Stimulated activated CD8-positive, alpha-beta memory T cell treated with anti-CD3 and anti-CD28 coated beads, Interleukin-15, amount 100 ng/mL, for 4 hours (primary cell): Measurements from ENCODE around the gene BAZ2B.

Experiments
- DNase-seq, 2 donors: peaks; one replicate each; pipeline ENCODE4 v3.0.0-alpha.2; 2020; ENCODE audit warnings: low read depth in 2 of 2

BAZ2B gene

GRCh38 chr2:159617100-159617499, 752 bp upstream of the BAZ2B start:
- no peak for DNase-seq

- peak; percentile 11 to 17 for DNase-seq
Observed at GRCh38 chr2:159615367-159616285, 722 bp downstream of the BAZ2B start.

GRCh38 chr2:159614534-159615366, 1.6 kb downstream of the BAZ2B start:
- DNase-seq = no peak

GRCh38 chr2:159613651-159614285, 2.6 kb downstream of the BAZ2B start:
- no peak for DNase-seq

- no peak for DNase-seq
Observed at GRCh38 chr2:159613091-159613490, 3.3 kb downstream of the BAZ2B start.

- no peak for DNase-seq
Observed at GRCh38 chr2:159612255-159612901, 4.0 kb downstream of the BAZ2B start.

GRCh38 chr2:159609811-159610549, 6.4 kb downstream of the BAZ2B start:
- no peak for DNase-seq

GRCh38 chr2:159608723-159609308, 7.5 kb downstream of the BAZ2B start:
- DNase-seq = no peak

GRCh38 chr2:159608108-159608507, 8.2 kb downstream of the BAZ2B start:
- no peak for DNase-seq

- no peak for DNase-seq
Observed at GRCh38 chr2:159606287-159606686, 10.1 kb downstream of the BAZ2B start.

- DNase-seq = no peak
Observed at GRCh38 chr2:159605441-159606178, 10.7 kb downstream of the BAZ2B start.

GRCh38 chr2:159604159-159604558, 12.2 kb downstream of the BAZ2B start:
- no peak for DNase-seq

- no peak for DNase-seq
Observed at GRCh38 chr2:159600752-159601151, 15.6 kb downstream of the BAZ2B start.

GRCh38 chr2:159595410-159596046, 20.8 kb downstream of the BAZ2B start:
- DNase-seq = no peak

GRCh38 chr2:159592441-159592840, 23.9 kb downstream of the BAZ2B start:
- DNase-seq = no peak

GRCh38 chr2:159591221-159591620, 25.1 kb downstream of the BAZ2B start:
- DNase-seq = no peak

- no peak for DNase-seq
Observed at GRCh38 chr2:159589286-159589685, 27.1 kb downstream of the BAZ2B start.

- DNase-seq = no peak
Observed at GRCh38 chr2:159586034-159586433, 30.3 kb downstream of the BAZ2B start.

GRCh38 chr2:159585622-159586021, 30.7 kb downstream of the BAZ2B start:
- no peak for DNase-seq
